Measurements from ENCODE around the gene SLC2A4. TPM values are rescaled to one million over a fixed set of nuclear protein-coding genes. Genes with fewer than 3 reads are reported as not detected.

The SLC2A4 gene
- total RNA-seq, 2 donors from 2014 or later, result 1.9 to 5.7 TPM

DNA sequence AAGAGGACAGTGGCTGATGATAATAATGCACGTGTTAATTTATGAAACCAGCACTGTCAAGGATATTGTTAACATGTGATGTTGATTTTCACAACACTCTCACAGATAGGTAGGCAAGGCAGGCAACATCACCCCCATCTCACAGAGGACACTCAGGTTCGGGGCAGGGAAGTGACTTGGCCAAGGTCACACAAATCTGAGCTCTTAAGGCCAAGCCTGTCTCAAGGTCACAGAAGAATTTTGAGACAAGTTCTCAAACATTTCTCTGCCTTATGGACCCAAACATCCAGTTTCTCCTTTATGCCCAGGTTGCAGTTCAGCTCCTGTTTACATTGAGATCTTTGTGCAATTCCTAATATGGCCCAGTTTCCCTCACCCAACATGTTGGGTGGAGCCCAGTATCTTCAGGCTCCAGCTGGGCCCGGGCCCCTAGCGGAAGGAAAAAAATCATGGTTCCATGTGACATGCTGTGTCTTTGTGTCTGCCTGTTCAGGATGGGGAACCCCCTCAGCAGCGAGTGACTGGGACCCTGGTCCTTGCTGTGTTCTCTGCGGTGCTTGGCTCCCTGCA lies 1.3 kb downstream of the SLC2A4 start:
- H3K36me3 ChIP-seq, result no peaks in the 10 kb centered on the region
- H3K27me3 ChIP-seq, result peaks cover 8% of the 10 kb centered on the region
- peaks cover 14% of the 10 kb centered on the region for H3K4me1 ChIP-seq
- peak overlapping the region; percentile 39 for H3K4me3 ChIP-seq
- peak overlapping the region; percentile 58 to 89 for H3K9ac ChIP-seq (ENCODE audit: low read depth in 2 of 2, low read length in 2 of 2)
- H3K9me3 ChIP-seq, result no peaks in the 10 kb centered on the region
- intact Hi-C loops (cut with DNase I), result no loop called here
- peak overlapping the region; percentile 3 for H3K27ac ChIP-seq
- TF ChIP-seq, protein P1, sequence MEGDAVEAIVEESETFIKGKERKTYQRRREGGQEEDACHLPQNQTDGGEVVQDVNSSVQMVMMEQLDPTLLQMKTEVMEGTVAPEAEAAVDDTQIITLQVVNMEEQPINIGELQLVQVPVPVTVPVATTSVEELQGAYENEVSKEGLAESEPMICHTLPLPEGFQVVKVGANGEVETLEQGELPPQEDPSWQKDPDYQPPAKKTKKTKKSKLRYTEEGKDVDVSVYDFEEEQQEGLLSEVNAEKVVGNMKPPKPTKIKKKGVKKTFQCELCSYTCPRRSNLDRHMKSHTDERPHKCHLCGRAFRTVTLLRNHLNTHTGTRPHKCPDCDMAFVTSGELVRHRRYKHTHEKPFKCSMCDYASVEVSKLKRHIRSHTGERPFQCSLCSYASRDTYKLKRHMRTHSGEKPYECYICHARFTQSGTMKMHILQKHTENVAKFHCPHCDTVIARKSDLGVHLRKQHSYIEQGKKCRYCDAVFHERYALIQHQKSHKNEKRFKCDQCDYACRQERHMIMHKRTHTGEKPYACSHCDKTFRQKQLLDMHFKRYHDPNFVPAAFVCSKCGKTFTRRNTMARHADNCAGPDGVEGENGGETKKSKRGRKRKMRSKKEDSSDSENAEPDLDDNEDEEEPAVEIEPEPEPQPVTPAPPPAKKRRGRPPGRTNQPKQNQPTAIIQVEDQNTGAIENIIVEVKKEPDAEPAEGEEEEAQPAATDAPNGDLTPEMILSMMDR (IDR thresholded peaks at IDR 0.05), result no peak
- no peak for DNase-seq

DNA sequence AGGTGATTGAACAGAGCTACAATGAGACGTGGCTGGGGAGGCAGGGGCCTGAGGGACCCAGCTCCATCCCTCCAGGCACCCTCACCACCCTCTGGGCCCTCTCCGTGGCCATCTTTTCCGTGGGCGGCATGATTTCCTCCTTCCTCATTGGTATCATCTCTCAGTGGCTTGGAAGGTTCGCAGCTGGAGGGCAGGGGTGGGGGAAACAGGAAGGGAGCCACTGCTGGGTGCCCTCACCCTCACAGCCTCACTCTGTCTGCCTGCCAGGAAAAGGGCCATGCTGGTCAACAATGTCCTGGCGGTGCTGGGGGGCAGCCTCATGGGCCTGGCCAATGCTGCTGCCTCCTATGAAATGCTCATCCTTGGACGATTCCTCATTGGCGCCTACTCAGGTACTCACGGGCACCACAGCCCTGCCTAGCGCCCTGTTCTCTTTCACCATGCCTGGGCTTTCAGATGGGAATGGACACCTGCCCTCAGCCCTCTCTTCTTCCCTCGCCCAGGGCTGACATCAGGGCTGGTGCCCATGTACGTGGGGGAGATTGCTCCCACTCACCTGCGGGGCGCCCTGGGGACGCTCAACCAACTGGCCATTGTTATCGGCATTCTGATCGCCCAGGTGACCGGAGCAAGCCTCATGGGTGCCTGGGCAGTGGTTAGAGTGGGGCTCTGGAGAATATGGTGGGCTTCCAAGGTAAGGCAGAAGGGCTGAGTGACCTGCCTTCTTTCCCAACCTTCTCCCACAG lies 2.1 kb downstream of the SLC2A4 start:
- no peaks in the 10 kb centered on the region for H3K9me3 ChIP-seq
- peaks cover 8% of the 10 kb centered on the region for H3K27me3 ChIP-seq
- H3K4me1 ChIP-seq, result peaks cover 14% of the 10 kb centered on the region
- TF ChIP-seq, protein P1 (IDR thresholded peaks at IDR 0.05), result no peak
- DNase-seq, result no peak
- intact Hi-C loops (cut with DNase I), result no loop called here
- peak overlapping the region in 1 of 2 donors; percentile 89 for H3K9ac ChIP-seq (ENCODE audit: low read depth in 2 of 2, low read length in 2 of 2)
- no peaks in the 10 kb centered on the region for H3K36me3 ChIP-seq
- H3K27ac ChIP-seq, result no peak overlapping the region
- H3K4me3 ChIP-seq, result no peak overlapping the region

DNA sequence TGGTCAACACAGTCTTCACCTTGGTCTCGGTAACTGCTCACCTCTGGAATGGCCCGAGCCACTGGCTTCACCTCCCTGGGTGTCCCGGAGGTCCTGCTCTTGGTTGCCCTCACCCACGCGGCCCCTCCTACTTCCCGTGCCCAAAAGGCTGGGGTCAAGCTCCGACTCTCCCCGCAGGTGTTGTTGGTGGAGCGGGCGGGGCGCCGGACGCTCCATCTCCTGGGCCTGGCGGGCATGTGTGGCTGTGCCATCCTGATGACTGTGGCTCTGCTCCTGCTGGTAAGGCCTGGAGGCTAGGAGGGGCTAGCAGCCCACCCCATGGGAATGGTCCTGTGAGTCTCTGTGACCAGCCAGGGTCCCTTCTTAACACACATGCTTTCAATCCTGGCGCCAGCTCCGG lies 3.4 kb downstream of the SLC2A4 start:
- H3K9me3 ChIP-seq, result no peaks in the 10 kb centered on the region
- no peak overlapping the region for H3K9ac ChIP-seq (ENCODE audit: low read depth in 2 of 2, low read length in 2 of 2)
- no peak overlapping the region for H3K27ac ChIP-seq
- H3K4me1 ChIP-seq, result peaks cover 14% of the 10 kb centered on the region
- no peak for DNase-seq
- H3K4me3 ChIP-seq, result no peak overlapping the region
- H3K36me3 ChIP-seq, result no peaks in the 10 kb centered on the region
- intact Hi-C loops (cut with DNase I), result no loop called here
- TF ChIP-seq, protein P1 (IDR thresholded peaks at IDR 0.05), result no peak
- peaks cover 8% of the 10 kb centered on the region for H3K27me3 ChIP-seq

DNA sequence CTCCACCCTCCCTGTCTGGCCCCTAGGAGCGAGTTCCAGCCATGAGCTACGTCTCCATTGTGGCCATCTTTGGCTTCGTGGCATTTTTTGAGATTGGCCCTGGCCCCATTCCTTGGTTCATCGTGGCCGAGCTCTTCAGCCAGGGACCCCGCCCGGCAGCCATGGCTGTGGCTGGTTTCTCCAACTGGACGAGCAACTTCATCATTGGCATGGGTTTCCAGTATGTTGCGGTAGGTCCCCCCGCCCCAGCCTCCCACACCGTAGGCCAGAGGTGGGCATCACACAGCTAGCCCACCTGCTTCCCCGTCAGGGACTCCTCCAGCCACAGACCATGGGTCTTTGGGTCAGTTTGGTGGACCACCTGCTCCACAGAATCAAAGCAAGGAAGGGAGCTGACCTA lies 4.2 kb downstream of the SLC2A4 start:
- DNase-seq, result no peak
- no peak overlapping the region for H3K4me3 ChIP-seq
- intact Hi-C loops (cut with DNase I), result no loop called here
- H3K27me3 ChIP-seq, result peaks cover 8% of the 10 kb centered on the region
- no peaks in the 10 kb centered on the region for H3K36me3 ChIP-seq
- no peaks in the 10 kb centered on the region for H3K9me3 ChIP-seq
- peaks cover 14% of the 10 kb centered on the region for H3K4me1 ChIP-seq
- TF ChIP-seq, protein P1 (IDR thresholded peaks at IDR 0.05), result no peak
- no peak overlapping the region for H3K27ac ChIP-seq
- no peak overlapping the region for H3K9ac ChIP-seq (ENCODE audit: low read depth in 2 of 2, low read length in 2 of 2)

DNA sequence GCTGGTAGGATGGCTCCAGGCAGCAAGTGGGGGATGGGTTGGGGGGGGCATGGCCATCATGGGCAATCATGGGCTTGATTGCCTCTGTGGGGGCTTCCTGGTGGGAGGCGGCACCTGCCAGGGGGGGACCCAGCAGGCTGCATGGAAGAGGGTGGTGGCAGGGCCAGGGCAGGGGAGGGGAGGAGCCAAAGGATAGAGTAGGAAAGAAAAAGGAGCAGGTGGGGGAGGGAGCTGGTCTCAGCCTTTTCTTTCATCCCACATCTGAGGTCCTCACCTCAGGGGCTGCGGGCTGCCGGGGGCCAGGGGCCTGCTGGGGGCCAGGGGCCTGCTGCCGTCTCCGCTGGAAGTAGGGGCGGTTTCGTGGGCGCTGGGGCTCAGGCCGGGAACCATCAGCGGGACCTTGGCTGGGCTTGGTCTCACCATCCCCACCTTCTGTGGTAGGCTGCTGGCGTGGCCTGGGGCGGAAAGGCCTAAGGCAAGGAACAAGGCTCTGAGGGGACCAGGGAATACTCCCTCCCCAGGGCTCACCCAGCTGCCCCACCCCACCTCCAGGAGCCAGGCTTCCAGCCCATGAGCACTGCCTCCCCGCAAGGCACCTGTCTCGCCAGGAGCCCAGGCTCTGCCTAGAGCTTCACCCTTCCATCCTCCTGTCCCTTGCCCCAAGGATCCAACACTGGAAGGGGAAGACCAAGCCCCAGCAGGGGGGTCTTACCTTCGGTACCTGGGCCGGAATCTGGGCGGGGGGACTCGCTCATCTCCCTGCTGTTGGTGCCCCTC lies 7.9 kb downstream of the SLC2A4 start:
- peaks cover 9% of the 10 kb centered on the region for H3K4me1 ChIP-seq

More for the DNA sequence above, 7.9 kb downstream of the SLC2A4 start:
- no peak for DNase-seq
- Histone ChIP-seq H3K27me3 (peaks cover 4% of the 10 kb centered on the region), H3K9me3 (no peaks in the 10 kb centered on the region), H3K9ac (ENCODE audit: low read depth in 2 of 2, low read length in 2 of 2) (no peak overlapping the region), H3K36me3 (no peaks in the 10 kb centered on the region), H3K4me3 (no peak overlapping the region), H3K27ac (no peak overlapping the region)
- intact Hi-C loops (cut with DNase I), result no loop called here
- TF ChIP-seq, protein P1 (IDR thresholded peaks at IDR 0.05), result no peak

All from colonic mucosa (tissue), 4 donors.